H1 (cell line): ENCODE measurements around the gene GMPR2. TPM values are rescaled to one million over a fixed set of nuclear protein-coding genes. Genes with fewer than 3 reads are reported as not detected.

Source experiments
- CTCF ChIA-PET: fragments of 300-600 bp; sonication (Branson Sonifier 250); formaldehyde crosslinking; loops from one replicate; lab custom pipeline; 2021; ENCODE audit not compliant: partially characterized antibody; lab: Charles Lee
- POLR2A ChIA-PET: fragments of 300-600 bp; sonication (Branson Sonifier 250); formaldehyde crosslinking; loops from one replicate; lab custom pipeline; 2021; ENCODE audit warnings: inconsistent platforms; ENCODE audit not compliant: partially characterized antibody; lab: Charles Lee
- DNase-seq, 2 experiments: peaks; one replicate each; pipeline versions ENCODE4 v3.0.0 to v3.0.0-alpha.2; 2010 to 2022; ENCODE audit warnings: low spot score in 2 of 2, low read depth in 1 of 2, mixed read lengths in 1 of 2
- FAIRE-seq: peaks from 2 replicates; lab custom pipeline; 2011; peaks lifted over from hg19 to GRCh38; lab: Jason Lieb, UNC
- H2AFZ ChIP-seq: 2 replicates; pipeline ENCODE4 v1.8.1; 2012; ENCODE audit warnings: low read length, inconsistent platforms
- H2AK5ac ChIP-seq: 2 replicates; pipeline ENCODE4 v1.6.1; 2013; ENCODE audit warnings: low read depth, low read length
- H2BK120ac ChIP-seq: replicated peaks from 2 replicates; pipeline ENCODE3; 2013; ENCODE audit warnings: low read depth, low read length, inconsistent platforms
- H2BK12ac ChIP-seq: 2 replicates; pipeline ENCODE4 v1.6.1; 2013; ENCODE audit warnings: low read depth, low read length
- H2BK15ac ChIP-seq: 2 replicates; pipeline ENCODE4 v1.6.1; 2013; ENCODE audit warnings: low read length
- H2BK20ac ChIP-seq: 2 replicates; pipeline ENCODE4 v1.6.1; 2013; ENCODE audit warnings: low read length
- H2BK5ac ChIP-seq: 2 replicates; pipeline ENCODE4 v1.6.1; 2013; ENCODE audit warnings: low read depth, low read length
- H3K14ac ChIP-seq: 2 replicates; pipeline ENCODE4 v1.6.1; 2013; ENCODE audit warnings: inconsistent platforms; ENCODE audit not compliant: insufficient read length
- H3K18ac ChIP-seq: 2 replicates; pipeline ENCODE4 v1.6.1; 2013; ENCODE audit warnings: low read length; ENCODE audit errors: extremely low read depth
- H3K23ac ChIP-seq: 2 replicates; pipeline ENCODE4 v1.6.1; 2013; ENCODE audit warnings: inconsistent platforms; ENCODE audit not compliant: insufficient read length
- H3K23me2 ChIP-seq: 2 replicates; pipeline ENCODE4 v1.6.1; 2013; ENCODE audit warnings: low read depth, low read length
- H3K27ac ChIP-seq: 2 replicates; pipeline ENCODE4 v1.6.1; 2011; ENCODE audit warnings: low read depth, low read length, inconsistent platforms
- H3K27me3 ChIP-seq, 4 experiments: replicated peaks in 1 of 4; 1 replicate in 1 of 4; 2 replicates in 3 of 4; pipeline versions ENCODE4 v1.6.1 to v1.8.1; 2011 to 2013; ENCODE audit warnings: low read length in 3 of 4, mild to moderate bottlenecking in 3 of 4, inconsistent platforms in 2 of 4, mixed read lengths in 2 of 4, moderate library complexity in 1 of 4; ENCODE audit not compliant: control insufficient read depth in 3 of 4, insufficient read depth in 3 of 4; ENCODE audit errors: extremely low read depth in 1 of 4
- H3K36me3 ChIP-seq, 4 experiments: 2 replicates each; pipeline versions ENCODE4 v1.6.1 to v1.8.1; 2011 to 2013; ENCODE audit warnings: mild to moderate bottlenecking in 4 of 4, low read length in 3 of 4, moderate library complexity in 2 of 4, control low read depth in 1 of 4, inconsistent platforms in 1 of 4; ENCODE audit not compliant: insufficient read depth in 4 of 4, control insufficient read depth in 2 of 4
- H3K4ac ChIP-seq: replicated peaks from 2 replicates; pipeline ENCODE3; 2013; ENCODE audit warnings: low read length, low read depth, mixed read lengths, inconsistent platforms; ENCODE audit not compliant: insufficient read length
- H3K4me1 ChIP-seq, 4 experiments: replicated peaks in 1 of 4; 1 replicate in 1 of 4; 2 replicates in 3 of 4; pipeline versions ENCODE4 v1.6.1 to v1.8.1; 2011 to 2013; ENCODE audit warnings: low read length in 3 of 4, inconsistent platforms in 2 of 4, mixed read lengths in 1 of 4; ENCODE audit not compliant: insufficient read depth in 4 of 4, control insufficient read depth in 3 of 4
- H3K4me2 ChIP-seq, 2 experiments: 2 replicates each; pipeline versions ENCODE4 v1.6.1 to v1.8.1; 2011 to 2013; ENCODE audit warnings: low read depth in 2 of 2, low read length in 2 of 2, control low read depth in 1 of 2, inconsistent platforms in 1 of 2, mild to moderate bottlenecking in 1 of 2; ENCODE audit not compliant: insufficient read depth in 1 of 2
- H3K4me3 ChIP-seq, 4 experiments: fragments of 200-600, 300-600 bp in 1 of 4; sonication (generic), shearing (Covaris generic), sonication (Bioruptor Twin) in 1 of 4; 2 replicates each; pipeline versions ENCODE4 v1.5.1 to v1.8.1; 2011 to 2016; ENCODE audit warnings: low read length in 4 of 4, low read depth in 3 of 4, control low read depth in 2 of 4, inconsistent platforms in 2 of 4, mild to moderate bottlenecking in 2 of 4, mixed read lengths in 1 of 4, moderate library complexity in 1 of 4; ENCODE audit not compliant: insufficient read depth in 2 of 4; ENCODE audit errors: extremely low read depth in 1 of 4
- H3K56ac ChIP-seq: replicated peaks from 2 replicates; pipeline ENCODE3; 2013; ENCODE audit warnings: low read depth, mild to moderate bottlenecking, mixed read lengths, low read length, inconsistent platforms; ENCODE audit not compliant: insufficient read length
- H3K79me1 ChIP-seq: 2 replicates; pipeline ENCODE4 v1.6.1; 2013; ENCODE audit warnings: low read depth, low read length, control low read depth
- H3K79me2 ChIP-seq, 2 experiments: 2 replicates each; pipeline versions ENCODE4 v1.6.1 to v1.8.1; 2012 to 2013; ENCODE audit warnings: low read length in 2 of 2, mild to moderate bottlenecking in 2 of 2, inconsistent platforms in 1 of 2; ENCODE audit not compliant: insufficient read depth in 2 of 2, control insufficient read depth in 1 of 2
- H3K9ac ChIP-seq, 4 experiments: replicated peaks in 1 of 4; 1 replicate in 1 of 4; 2 replicates in 3 of 4; pipeline versions ENCODE4 v1.6.1 to v1.8.1; 2011 to 2013; ENCODE audit warnings: low read depth in 3 of 4, low read length in 3 of 4, control low read depth in 2 of 4, mild to moderate bottlenecking in 2 of 4, moderate library complexity in 2 of 4, inconsistent platforms in 1 of 4; ENCODE audit errors: extremely low read depth in 1 of 4
- H3K9me3 ChIP-seq, 2 experiments: 2 replicates each; pipeline versions ENCODE4 v1.6.1 to v1.8.1; 2012 to 2013; ENCODE audit warnings: mild to moderate bottlenecking in 2 of 2, moderate library complexity in 2 of 2, control low read depth in 1 of 2, inconsistent platforms in 1 of 2, low read depth in 1 of 2, low read length in 1 of 2, mixed read lengths in 1 of 2; ENCODE audit not compliant: insufficient read depth in 2 of 2
- H4K20me1 ChIP-seq, 2 experiments: replicated peaks in 1 of 2; 2 replicates each; pipeline versions ENCODE3 to v1.8.1; 2011 to 2013; ENCODE audit warnings: inconsistent platforms in 2 of 2, low read length in 2 of 2, mild to moderate bottlenecking in 1 of 2; ENCODE audit not compliant: insufficient read depth in 2 of 2, control insufficient read depth in 1 of 2
- H4K5ac ChIP-seq: 2 replicates; pipeline ENCODE4 v1.6.1; 2013; ENCODE audit warnings: low read length, low read depth, mixed read lengths, inconsistent platforms; ENCODE audit not compliant: insufficient read length
- H4K8ac ChIP-seq: 2 replicates; pipeline ENCODE4 v1.8.0; 2013; ENCODE audit warnings: mild to moderate bottlenecking, moderate library complexity, low read length, inconsistent platforms; ENCODE audit not compliant: insufficient read depth; ENCODE audit errors: extremely low read depth
- H4K91ac ChIP-seq: replicated peaks from 2 replicates; pipeline ENCODE3; 2013; ENCODE audit warnings: low read length, mixed read lengths, inconsistent platforms; ENCODE audit not compliant: insufficient read length
- BACH1 ChIP-seq: IDR thresholded peaks from 2 replicates; pipeline ENCODE4 v1.6.1; 2012; ENCODE audit warnings: low read length, improper control_type of control experiment
- BRCA1 ChIP-seq: IDR thresholded peaks from 2 replicates; pipeline ENCODE4 v1.6.1; 2012; ENCODE audit warnings: low read depth, low read length, improper control_type of control experiment
- CBX5 ChIP-seq: fragments of 300-800, 300-1000 bp; sonication (generic); IDR thresholded peaks from 2 replicates; pipeline ENCODE4 v1.7.1; 2016; ENCODE audit warnings: antibody characterized with exemption, low read length, low read depth
- CHD2 ChIP-seq: IDR thresholded peaks from 2 replicates; pipeline ENCODE4 v1.6.1; 2012; ENCODE audit warnings: low read length, improper control_type of control experiment
- EGR1 ChIP-seq: IDR thresholded peaks from 2 replicates; pipeline ENCODE4 v1.6.1; 2011; ENCODE audit warnings: low read depth, low read length, borderline replicate concordance
- GABPA ChIP-seq: IDR thresholded peaks from 2 replicates; pipeline ENCODE4 v1.6.1; 2011; ENCODE audit warnings: mild to moderate bottlenecking, low read length, moderate library complexity, borderline replicate concordance; ENCODE audit not compliant: insufficient read depth
- HDAC6 ChIP-seq: IDR thresholded peaks from one replicate; pipeline ENCODE4 v1.7.1; 2012; ENCODE audit warnings: low read depth, mild to moderate bottlenecking, inconsistent platforms, low read length, moderate library complexity
- MAFK ChIP-seq: IDR thresholded peaks from 2 replicates; pipeline ENCODE4 v1.6.1; 2012; ENCODE audit warnings: low read depth, mild to moderate bottlenecking, improper control_type of control experiment, low read length
- RFX5 ChIP-seq: IDR thresholded peaks from 2 replicates; pipeline ENCODE4 v1.6.1; 2011; ENCODE audit warnings: low read depth, low read length, improper control_type of control experiment, borderline replicate concordance
- SAP30 ChIP-seq: fragments of 300-600 bp; sonication (generic); IDR thresholded peaks from 2 replicates; pipeline ENCODE4 v1.7.1; 2012; ENCODE audit warnings: low read length, moderate library complexity, mild to moderate bottlenecking, inconsistent platforms; ENCODE audit not compliant: insufficient read depth, insufficient replicate concordance
- TAF7 ChIP-seq: optimal IDR thresholded peaks from 2 replicates; pipeline ENCODE3; 2011; ENCODE audit warnings: low read depth, mild to moderate bottlenecking, inconsistent platforms, low read length, moderate library complexity, borderline replicate concordance
- TCF12 ChIP-seq: IDR thresholded peaks from 2 replicates; pipeline ENCODE4 v1.6.1; 2011; ENCODE audit warnings: low read depth, mild to moderate bottlenecking, low read length
- WGBS, 2 experiments: shearing (Covaris generic) in 1 of 2; methylation state at CpG; one replicate each; pipeline versions ENCODE4 v1.1.6 to v1.1.7; 2013 to 2015; ENCODE audit warnings: low lambda C conversion rate in 2 of 2, mixed read lengths in 2 of 2, inconsistent platforms in 1 of 2, low coverage in 1 of 2, missing lambda C conversion rate in 1 of 2; ENCODE audit not compliant: insufficient replicate concordance in 2 of 2, insufficient coverage in 1 of 2, insufficient read length in 1 of 2; ENCODE audit errors: extremely low coverage in 1 of 2, missing lambda C conversion rate in 1 of 2; 5-methylcytosine and 5-hydroxymethylcytosine counted together
- polyA plus RNA-seq, 7 experiments: library from polyadenylated mRNA; depleted of rRNA in 3 of 7; stranded (reverse) in 5 of 7; unstranded in 2 of 7; fragments of >200 nt in 5 of 7; fragments of 200-250 nt in 2 of 7; gene quantifications; 1 replicate in 5 of 7; 2 replicates in 1 of 7; 4 replicates in 1 of 7; pipeline versions ENCODE4 v1.2.1 to v1.2.3, GENCODE V29; 2011 to 2013; ENCODE audit warnings: missing spikeins in 2 of 7, mixed read lengths in 2 of 7
- total RNA-seq: library from RNA; stranded (reverse); fragmentation: NEBNext Ultra II Directional; extraction: Animal tissue kit (Norgen Biotek cat#: 25700); gene quantifications from 2 replicates; pipeline ENCODE4 v1.2.1, GENCODE V29; 2021

The GMPR2 gene
- total and polyA plus RNA-seq, 2 of the 8 experiments (the other 6 are each of a cell fraction or from before 2014, with no cell fraction given) = 61.6 to 85.3 TPM

DNA sequence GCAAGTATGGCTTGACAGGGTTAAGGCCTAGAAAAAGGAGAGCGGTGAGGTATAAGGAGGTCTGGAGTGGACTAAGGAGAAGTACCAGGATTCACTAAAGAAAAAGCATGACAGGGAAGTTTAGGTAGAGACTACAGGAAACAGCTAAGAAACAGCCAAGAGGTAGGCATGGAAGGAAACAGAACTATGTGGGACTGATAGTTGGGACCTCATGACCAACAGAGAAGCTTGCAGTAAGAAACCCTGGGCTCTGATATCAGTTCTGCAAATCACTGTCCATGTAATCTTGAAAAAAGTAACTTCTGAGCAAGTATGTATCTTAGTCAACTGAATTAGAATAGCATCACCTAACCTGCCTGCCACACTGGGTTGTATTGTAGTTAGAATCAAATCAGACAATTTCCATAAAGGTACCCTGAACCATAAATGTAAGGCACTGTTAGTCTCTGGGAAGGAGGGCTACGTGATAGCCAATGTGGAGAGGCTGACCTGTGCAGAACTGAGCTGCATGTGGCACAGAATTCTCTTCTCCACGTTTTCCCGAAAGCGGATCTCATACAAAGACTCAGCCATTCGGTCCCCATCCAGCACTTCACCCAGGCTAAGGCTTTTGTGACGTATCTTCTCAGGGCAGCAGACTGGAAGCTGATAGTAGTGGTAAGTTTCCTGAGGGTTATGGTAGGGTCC lies 38.4 kb upstream of the GMPR2 start:
- no peaks in the 10 kb centered on the region for H3K27me3 ChIP-seq
- H2BK120ac ChIP-seq = no peak overlapping the region
- H3K9ac ChIP-seq = no peak overlapping the region
- H3K27ac ChIP-seq = no peak overlapping the region
- H3K79me2 ChIP-seq = peaks cover 0 to 3% of the 10 kb centered on the region in 2 experiments; a peak in 2 of 4 replicates
- no peak overlapping the region for H2AFZ ChIP-seq
- H3K36me3 ChIP-seq = peaks cover 4 to 6% (median 5%) of the 10 kb centered on the region in 4 experiments; a peak in 6 of 8 replicates
- H2BK5ac ChIP-seq = no peak overlapping the region
- H4K5ac ChIP-seq = no peak overlapping the region
- no peak overlapping the region for H2BK20ac ChIP-seq
- H3K4me3 ChIP-seq = peak overlapping the region; percentile 65 to 88 (median 84)
- FAIRE-seq = no peak
- no peak overlapping the region for H3K18ac ChIP-seq
- H3K4me2 ChIP-seq = peak overlapping the region; percentile 79 to 94
- H4K91ac ChIP-seq = no peak overlapping the region
- no peak for DNase-seq
- TF ChIP-seq TCF12 = no peak
- TF ChIP-seq CHD2 = no peak
- TF ChIP-seq GABPA = no peak
- no peak for TF ChIP-seq TAF7
- TF ChIP-seq SAP30 = no peak
- no peak for TF ChIP-seq EGR1
- TF ChIP-seq MAFK = no peak
- TF ChIP-seq CBX5 = no peak
- no peak for TF ChIP-seq BACH1
- no peak for TF ChIP-seq HDAC6
- no peak for TF ChIP-seq RFX5
- no peak for TF ChIP-seq BRCA1
- H3K9me3 ChIP-seq = no peaks in the 10 kb centered on the region
- H3K23me2 ChIP-seq = peaks cover 5% of the 10 kb centered on the region; the same call in 1 of the 2 replicates
- H2BK15ac ChIP-seq = no peak overlapping the region
- WGBS, 2 experiments = 88% methylated on average over 7 of the region's 7 CpGs; no CpG with 5 or more reads in 1 of the 2 experiments
- ChIA-PET POLR2A (interaction anchor here (0.6 to 4.7 kb wide), 18 partner anchors 10 to 100 kb away, joined by 3 to 119 read pairs (median 6); partner anchors contain the start of genes CHMP4A, EMC9, GMPR2 and IRF9), CTCF (interaction anchor here (1.1 to 2.1 kb wide), 5 partner anchors 19 to 202 kb away, joined by 3 to 7 read pairs (median 4); partner anchors contain the start of genes CHMP4A and TINF2)
- peaks cover 3% of the 10 kb centered on the region; the same call in 1 of the 2 replicates for H3K79me1 ChIP-seq
- H3K4me1 ChIP-seq = peaks cover 0 to 9% (median 3%) of the 10 kb centered on the region in 4 experiments; a peak in 3 of 7 replicates
- H3K56ac ChIP-seq = no peak overlapping the region
- no peak overlapping the region for H4K8ac ChIP-seq
- no peak overlapping the region for H3K14ac ChIP-seq
- no peak overlapping the region for H3K23ac ChIP-seq
- H2BK12ac ChIP-seq = no peak overlapping the region
- no peak overlapping the region for H2AK5ac ChIP-seq
- H4K20me1 ChIP-seq = no peaks in the 10 kb centered on the region
- no peak overlapping the region for H3K4ac ChIP-seq
